GM19099 (cell line): ENCODE measurements around the gene KIF3C.

Experiments
- POLR2A ChIP-seq: IDR thresholded peaks from 3 replicates; pipeline ENCODE4 v1.6.1; 2011; ENCODE audit warnings: low read depth; ENCODE audit not compliant: insufficient read length; ENCODE audit errors: extremely low read depth

The KIF3C gene

DNA sequence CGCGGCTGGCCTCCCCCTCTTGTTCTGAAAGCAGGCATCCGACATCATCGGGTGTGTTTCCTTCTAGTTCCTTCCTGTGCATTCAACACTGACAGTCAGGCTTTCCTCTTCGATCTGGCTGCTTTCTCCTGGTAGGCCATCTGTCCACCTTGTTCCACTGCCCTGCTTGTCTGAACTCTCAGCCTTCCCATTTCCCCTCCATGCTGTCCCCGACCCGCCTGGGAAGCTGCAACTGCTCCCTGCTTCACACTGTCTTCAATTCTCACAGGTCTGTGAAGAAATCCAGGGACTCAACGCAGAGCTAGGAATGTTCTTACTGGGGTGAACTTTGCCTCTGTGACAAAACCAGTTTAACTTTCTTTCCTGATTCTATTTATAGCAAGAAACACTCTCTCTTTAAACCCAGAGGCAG, 43.0 kb downstream of the KIF3C start:
- no peak for TF ChIP-seq POLR2A

DNA sequence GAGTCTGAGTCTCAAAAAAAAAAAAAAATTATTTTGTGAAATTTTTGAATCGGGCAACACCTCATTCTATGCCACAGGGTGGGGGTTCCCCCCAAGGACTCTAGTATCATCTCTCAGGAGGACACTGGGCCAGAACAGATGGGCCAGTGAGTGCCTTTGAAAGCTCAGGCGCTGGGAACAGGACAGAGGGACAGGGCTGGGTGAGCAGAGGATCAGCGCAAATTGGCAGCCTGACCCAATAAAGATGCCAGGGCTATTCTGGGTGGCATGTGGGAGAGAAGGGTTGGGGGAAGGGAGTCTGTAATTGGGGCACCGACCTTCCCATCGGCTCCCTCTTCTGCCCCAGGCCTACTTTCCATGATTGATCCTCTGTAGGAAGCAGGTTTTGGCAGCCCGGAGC, 44.0 kb downstream of the KIF3C start:
- no peak for TF ChIP-seq POLR2A

DNA sequence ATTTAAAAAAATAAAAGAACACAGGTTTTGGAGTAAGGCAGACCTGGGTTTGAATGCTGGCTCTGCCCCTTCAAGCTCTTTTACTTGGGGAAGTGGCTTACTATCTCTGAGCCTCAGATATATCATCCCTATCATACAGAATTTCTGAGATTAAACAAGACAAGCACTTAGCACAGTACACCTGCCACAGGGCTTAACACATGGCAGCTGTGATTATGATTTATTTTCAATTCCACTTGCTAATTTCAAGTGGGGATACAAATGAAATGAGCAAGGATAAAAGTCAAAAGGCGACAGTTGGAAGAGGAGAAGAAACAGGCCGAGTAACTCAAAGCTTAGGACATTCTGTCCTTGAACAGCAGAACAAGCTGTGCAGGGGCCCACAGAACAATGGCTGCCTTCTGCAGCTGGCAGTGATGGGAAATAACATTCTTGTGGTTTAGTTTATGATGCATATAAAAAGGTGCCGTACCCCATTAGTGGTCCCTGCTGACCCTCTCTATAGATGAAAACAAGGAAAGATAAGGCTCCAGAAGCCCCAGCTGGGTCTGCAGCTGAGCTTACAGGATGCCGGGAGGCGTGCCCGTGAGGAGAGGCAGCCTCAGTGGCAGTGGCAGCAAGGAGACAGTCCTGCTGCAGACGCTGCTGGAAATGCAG, 45.3 kb downstream of the KIF3C start:
- TF ChIP-seq POLR2A = no peak

DNA sequence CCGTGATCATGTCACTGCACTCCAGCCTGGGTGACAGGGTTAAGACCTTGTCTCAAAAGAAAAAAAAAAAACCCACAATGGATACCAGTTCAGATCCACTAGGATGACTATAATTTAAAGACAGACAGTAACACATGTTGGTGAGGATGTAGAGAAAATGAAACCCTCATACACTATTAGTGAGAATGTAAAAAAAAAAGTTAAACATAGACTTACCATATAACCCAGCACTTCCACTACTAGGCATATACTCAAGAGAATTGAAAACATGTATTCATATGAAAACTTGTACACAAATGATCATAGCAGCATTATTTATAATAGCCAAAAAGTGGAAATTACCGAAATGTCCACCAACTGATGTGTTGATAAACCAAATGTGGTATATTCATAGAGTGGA, 48.7 kb downstream of the KIF3C start:
- no peak for TF ChIP-seq POLR2A

DNA sequence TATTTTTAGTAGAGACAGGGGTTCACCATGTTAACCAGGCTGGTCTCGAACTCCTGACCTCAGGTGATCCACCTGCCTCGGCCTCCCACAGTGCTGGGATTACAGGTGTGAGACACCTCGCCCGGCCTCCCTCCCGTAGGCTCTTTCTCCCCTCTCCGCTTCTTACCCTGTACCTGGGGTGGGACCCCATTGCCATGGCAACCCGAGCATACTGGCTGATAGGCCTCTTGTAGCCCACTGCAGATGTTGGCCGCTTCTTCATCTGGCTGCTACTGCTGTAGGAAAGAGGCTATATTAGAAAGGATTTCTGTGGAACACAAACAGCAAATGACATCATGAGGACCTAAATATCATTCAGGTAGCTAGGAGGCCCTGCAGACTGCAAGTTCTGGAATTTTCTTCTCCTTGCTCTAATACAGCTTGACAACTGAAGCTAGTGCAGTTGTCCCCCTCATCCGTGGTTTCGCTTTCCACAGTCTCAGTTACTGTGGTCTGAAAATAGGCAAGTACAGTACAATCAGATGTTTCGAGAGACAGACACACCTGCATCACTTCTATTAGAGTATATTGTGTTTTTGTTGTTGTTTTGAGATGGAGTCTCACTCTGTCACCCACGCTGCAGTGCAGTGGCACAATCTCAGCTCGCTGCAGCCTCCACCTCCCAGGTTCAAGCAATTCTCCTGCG, 52.4 kb downstream of the KIF3C start:
- TF ChIP-seq POLR2A = no peak

DNA sequence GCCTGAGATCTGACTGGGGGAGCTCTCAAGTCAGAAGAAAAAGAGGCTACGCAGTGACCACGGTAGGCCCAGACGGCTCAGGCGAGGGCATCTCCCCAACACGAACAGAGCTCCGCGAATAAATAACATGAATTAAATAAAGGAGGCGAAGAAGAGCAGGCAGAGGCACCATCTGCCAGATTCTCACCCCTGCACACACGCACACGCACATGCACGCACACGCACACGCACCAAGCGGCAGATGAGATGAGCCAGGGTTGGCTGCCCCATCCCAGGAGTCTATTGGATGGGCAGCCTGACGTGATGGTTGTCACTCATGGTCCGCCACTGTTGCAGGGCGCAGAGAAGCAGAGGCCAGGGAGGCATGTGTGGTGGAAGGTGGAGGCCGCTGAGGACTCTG, 53.6 kb downstream of the KIF3C start:
- TF ChIP-seq POLR2A = no peak

DNA sequence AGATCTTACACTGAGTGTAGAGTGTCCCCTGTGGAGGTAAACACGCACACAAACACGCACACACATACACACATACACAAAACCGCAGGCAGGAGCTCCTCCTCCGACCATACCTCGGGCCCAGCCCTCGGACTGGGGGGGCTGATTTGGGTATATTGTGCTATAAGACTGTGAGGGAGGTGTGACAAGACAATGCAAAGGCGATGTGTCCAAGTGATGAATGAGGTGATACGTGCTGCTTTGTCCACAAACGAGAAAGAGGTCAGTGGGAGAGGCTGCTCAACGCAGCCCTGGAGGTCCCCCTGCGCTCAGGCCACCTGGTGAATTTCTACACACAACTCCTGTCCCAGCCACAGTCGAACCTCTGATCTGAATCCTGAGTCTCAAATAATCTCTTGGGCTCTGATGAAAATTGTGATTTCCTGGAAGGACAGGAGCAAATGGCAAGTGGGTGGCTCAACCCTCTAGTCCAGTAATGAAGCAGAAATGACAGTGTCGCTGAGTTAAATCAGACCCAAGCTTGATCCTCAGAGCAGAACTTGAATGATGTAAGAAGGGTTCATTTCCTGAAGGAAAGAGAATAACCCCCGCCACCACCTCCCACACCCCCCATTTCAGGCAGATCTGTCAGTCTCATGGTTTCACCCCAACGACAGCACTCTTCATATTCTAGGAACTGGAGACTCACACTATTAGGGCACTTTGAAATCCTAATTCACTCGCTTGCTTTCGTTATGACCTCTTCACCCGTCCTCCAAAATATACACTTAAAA, 55.1 kb downstream of the KIF3C start:
- TF ChIP-seq POLR2A = no peak

DNA sequence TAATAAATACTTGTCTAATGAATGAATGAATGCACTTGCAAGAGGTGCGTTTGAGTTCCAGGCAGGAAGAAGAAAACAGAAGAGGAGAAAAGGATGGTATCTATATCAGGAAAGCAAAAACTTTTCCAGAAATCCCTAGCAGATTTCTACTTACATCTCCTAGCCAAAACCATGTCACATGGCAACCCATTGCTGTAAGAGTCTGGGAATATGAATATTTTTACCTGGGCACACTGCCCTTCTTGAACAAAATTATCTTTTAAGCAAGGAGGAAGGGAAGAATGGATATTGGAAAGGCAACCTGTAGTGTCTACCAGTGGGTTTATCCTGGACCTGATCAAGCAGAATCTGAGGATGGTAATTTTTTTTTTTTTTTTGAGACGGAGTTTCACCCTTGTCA, 59.8 kb downstream of the KIF3C start:
- no peak for TF ChIP-seq POLR2A

DNA sequence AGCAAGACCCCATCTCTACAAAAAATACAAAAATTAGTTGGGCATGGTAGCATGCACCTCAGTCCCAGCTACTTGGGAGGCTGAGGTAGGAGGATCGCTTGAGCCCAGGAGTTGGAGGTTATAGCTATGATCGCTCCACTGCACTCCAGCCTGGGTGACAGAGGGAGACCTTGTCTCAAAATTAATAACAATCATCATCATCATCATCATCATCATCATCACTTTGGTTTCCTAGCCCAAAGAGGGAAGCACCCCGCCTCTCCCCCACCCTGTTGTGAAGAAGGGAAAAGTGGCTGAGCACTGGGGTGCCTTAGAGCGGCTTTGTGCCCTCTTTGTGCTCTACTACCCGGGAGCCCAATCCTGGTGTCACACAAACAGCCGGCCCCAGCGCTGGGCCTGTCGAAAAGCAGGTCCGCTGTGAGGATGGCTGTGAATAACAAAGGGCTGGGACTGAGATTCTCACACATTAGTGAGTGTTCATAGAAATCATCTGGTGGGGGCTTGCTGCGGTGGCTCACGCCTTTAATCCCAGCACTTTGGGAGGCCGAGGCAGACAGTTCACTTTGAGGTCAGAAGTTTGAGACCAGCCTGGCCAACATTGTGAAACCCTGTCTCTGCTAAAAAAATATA, 61.4 kb downstream of the KIF3C start:
- no peak for TF ChIP-seq POLR2A

DNA sequence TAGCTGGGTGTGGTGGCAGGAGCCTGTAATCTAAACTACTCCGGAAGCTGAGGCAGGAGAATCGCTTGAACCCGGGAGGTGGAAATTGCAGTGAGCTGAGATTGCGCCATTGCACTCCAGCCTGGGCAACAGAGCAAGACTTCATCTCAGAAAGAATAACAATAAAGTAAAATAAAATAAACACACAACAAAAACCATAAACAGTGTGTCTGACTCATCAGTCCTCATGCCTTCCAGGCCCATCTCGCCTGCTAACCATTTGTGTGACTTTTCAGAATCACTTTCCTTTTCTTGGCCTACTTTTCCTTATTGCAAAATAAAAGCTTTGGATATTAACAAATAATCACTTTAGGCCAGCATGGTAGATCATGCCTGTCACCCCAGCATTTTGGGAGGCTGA, 62.0 kb downstream of the KIF3C start:
- TF ChIP-seq POLR2A = no peak

DNA sequence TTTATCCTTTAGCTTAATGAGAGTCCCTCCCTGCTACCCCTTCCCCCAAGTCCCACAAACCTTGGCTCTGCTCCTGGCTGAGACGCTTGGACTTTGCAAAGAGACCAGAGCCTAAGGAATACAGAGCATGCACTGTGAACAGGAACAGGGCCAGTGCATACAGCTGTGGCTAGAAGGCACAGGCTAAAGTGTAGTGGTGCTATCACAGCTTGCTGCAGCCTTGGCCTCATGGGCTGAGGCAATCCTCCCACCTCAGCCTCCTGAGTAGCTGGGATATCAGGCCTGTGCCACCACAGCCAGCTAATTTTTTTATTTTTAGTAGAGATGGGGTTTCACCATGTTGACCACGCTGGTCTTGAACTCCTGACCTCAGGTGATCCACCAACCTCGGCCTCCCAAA, 64.5 kb downstream of the KIF3C start:
- TF ChIP-seq POLR2A = no peak

DNA sequence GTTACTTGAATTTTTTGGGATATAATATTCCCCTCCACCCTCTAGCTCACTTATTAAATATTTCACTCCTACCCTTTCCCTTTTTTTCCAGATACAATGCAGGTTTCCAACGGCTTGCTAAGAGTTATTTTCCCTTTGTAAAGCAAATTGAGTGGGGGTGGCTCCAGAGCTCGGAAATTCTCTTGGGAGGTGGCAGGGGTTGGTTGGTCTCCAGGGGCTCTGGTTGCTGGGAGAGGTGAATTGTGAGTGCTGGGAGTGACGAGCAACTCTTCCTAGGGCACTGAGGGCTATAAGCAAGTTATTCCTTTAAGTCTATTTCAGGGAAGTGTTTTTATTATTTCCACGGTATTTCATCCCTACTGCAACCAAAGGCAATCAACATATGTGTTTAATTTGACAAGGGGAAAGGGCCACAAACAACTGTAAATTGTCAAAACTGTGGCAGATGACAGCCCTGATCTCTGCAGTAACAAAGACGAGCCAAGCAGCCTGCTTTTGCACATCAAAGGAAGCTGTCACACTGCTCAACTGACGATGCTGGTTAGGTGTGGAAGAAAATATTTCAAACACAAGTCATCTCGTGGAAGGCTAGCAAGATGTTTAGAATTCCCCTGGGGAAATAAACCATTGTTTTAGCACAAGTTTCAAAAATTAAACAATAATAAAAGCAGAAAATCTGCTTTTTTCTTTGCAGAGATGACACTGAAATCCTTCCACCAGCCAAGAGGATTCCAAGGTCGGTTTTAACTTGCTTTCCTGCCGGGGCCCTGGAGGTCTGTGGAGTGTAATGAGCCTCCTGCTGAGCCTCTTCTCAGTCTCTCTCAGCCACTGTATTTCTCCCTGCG, 69.2 kb downstream of the KIF3C start:
- no peak for TF ChIP-seq POLR2A

DNA sequence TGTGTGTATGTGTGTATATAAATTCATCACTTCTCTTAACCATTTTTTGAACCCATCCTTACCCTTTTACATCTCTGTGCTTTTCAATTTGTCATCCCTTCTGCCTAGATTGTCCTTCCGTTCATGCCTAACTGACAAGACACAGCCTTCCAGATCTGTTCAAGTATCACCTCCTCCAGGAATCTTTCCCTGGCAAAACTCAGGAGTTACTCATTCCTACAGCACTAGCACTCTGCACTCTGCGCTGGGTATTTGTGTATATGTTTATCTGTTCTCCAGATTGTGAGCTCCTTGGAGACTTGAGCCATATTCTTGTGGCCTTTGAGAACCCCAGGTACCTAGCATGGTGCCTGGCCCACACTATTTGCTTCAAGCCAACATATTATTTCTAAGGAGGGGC, 77.2 kb downstream of the KIF3C start:
- no peak for TF ChIP-seq POLR2A

DNA sequence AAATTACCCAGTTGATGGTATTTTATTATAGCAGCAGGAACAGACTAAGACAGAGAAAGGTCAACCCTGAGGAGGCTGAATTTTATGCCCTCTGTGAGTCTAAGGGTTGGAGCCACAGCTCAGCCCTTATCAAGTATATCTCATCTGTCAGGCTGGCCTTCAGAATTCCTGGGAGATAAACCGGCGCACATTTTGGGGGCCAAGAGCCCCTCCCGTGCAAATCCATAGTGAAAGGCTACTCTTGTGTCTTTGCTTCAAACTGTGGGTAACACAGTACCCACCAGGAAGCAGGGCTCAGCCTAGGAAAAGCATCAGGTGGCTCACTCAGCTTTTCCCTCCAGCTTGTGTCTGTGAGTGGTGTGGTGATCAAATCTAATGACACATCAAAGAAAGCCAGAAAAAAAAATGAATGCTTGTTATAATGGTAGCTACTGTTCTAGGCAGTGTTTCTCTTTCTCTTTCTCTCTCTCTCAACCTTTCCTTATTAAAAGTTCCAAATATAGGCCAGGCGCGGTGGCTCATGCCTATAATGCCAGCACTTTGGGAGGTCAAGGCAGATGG, 79.0 kb downstream of the KIF3C start:
- TF ChIP-seq POLR2A = no peak

DNA sequence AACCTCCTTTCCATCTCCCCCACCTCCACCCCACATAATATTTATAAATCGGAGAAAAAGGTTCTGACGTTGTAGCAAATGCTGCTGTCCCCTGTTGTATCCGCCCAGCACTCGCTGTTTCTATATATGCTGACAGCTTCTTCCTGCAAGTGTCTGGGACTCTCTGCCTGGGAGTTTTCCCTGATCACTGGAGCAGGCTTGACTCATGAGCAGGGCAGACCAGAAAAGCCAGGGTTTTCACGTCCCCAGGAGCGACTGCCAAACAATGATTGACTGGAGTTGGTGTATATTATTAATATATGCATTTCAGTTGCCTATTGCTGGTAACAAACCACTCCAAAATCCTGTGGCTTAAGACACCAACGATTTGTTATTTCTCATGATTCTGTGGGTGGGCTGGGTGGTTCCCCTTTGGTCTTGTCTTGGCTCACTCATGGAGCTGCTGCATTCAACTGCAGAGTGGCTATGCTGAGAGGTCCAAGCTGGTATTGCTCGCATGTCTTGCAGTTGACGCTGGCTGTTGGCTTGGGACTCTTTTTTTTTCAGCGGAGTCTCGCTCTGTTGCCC, 82.8 kb downstream of the KIF3C start:
- TF ChIP-seq POLR2A = no peak

DNA sequence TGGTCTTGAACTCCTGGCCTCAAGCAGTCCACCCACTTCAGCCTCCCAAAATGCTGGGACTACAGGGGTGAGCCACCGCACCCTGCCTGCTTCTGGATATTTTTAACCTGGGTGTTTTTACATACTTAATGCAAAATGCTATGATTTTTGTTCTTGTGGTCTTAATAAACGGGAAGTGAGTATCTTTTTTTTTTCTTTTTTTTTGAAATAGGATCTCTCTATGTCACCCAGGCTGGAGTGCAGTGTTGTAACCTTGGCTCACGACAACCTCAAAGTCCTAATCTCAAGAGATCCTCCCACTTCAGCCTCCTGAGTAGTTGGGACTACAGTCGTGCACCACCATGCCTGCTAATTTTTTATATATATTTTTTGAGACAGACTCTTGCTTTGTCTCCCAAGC, 84.8 kb downstream of the KIF3C start:
- TF ChIP-seq POLR2A = no peak
